ENCODE data around the gene RMRP.
A peak's percentile ranks its signal among the peaks of the same experiment; 100 is the strongest.

RMRP gene

DNA sequence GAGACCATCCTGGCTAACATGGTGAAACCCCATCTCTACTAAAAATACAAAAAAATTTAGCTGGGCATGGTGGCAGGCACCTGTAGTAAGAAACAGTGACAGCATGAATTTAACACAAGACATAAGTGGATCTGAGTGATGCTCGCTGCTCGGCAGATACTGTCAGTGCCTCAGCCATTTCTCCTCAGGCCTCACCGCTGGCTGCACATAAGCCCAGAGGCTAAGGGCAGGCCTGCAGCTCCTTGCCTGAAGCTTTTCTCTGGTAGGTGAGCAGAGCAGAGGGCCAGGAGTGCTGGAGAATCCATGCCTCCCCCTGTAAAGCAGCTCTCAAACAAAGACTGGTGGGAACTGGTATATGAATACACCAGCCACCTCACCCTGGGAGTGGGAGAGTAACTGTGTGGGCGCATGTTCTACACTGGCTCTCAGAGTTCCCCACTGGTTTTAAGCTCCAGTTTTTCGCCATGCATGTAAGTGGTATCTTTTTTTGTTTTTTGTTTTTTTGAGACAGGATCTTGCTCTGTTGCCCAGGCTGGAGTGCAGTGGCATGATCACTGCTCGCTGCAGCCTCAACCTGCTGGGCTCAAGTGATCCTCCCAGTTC lies 29.3 kb downstream of the RMRP start:
- no peaks in the 10 kb centered on the region for H3K9me3 ChIP-seq (ENCODE audit: insufficient read depth, low read length, severe bottlenecking)
- H3K4me2 ChIP-seq (ENCODE audit: insufficient read depth, low read length): no peak overlapping the region
- H2AFZ ChIP-seq (ENCODE audit: low read depth, low read length): no peak overlapping the region
- H3K4me3 ChIP-seq (ENCODE audit: low read depth in 1 of 2, low read length in 2 of 2): no peak overlapping the region
- ATAC-seq (ENCODE audit: insufficient read depth, low read depth) (peak; percentile 19; the same call in 1 of the 3 replicates), DNase-seq (no peak)
- no peaks in the 10 kb centered on the region for H3K36me3 ChIP-seq (ENCODE audit: insufficient read depth, low read length)
- H3K27ac ChIP-seq (ENCODE audit: low read length): no peak overlapping the region
- H3K27me3 ChIP-seq (ENCODE audit: insufficient read depth, low read length, poor library complexity): no peaks in the 10 kb centered on the region
- peaks cover 6% of the 10 kb centered on the region; the same call in 1 of the 2 replicates for H3K4me1 ChIP-seq (ENCODE audit: insufficient read depth, low read length)
- no peaks in the 10 kb centered on the region for H3K79me2 ChIP-seq (ENCODE audit: insufficient read depth, low read length)
- TF ChIP-seq EZH2 (IDR thresholded peaks at IDR 0.05; ENCODE audit: borderline replicate concordance, low read depth, low read length, severe bottlenecking): no peak
- TF ChIP-seq, protein P1, sequence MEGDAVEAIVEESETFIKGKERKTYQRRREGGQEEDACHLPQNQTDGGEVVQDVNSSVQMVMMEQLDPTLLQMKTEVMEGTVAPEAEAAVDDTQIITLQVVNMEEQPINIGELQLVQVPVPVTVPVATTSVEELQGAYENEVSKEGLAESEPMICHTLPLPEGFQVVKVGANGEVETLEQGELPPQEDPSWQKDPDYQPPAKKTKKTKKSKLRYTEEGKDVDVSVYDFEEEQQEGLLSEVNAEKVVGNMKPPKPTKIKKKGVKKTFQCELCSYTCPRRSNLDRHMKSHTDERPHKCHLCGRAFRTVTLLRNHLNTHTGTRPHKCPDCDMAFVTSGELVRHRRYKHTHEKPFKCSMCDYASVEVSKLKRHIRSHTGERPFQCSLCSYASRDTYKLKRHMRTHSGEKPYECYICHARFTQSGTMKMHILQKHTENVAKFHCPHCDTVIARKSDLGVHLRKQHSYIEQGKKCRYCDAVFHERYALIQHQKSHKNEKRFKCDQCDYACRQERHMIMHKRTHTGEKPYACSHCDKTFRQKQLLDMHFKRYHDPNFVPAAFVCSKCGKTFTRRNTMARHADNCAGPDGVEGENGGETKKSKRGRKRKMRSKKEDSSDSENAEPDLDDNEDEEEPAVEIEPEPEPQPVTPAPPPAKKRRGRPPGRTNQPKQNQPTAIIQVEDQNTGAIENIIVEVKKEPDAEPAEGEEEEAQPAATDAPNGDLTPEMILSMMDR (IDR thresholded peaks at IDR 0.05; ENCODE audit: borderline replicate concordance, extremely low read depth, low read length, poor library complexity, severe bottlenecking): no peak
- H4K20me1 ChIP-seq (ENCODE audit: insufficient read depth, low read length): no peaks in the 10 kb centered on the region
- H3K9ac ChIP-seq (ENCODE audit: low read depth, low read length): no peak overlapping the region

DNA sequence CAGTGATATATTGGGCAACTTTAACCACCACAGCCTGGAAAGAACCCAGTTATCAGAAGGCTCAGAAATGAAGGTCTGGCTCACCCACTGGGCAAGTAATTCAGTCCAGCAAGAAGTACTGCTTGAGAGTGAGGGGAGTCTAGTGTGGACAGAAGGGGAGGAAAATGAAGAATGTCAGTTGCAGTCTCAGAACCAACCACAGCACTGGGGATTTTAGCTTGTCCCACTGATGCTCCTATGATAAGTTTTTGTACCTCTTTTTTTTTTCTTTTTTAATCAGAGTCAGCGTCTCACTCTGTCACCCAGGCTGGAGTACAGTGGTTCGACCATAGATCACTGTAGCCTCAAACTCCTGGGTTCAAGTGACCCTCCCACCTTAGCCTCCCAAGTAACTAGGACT lies 30.2 kb downstream of the RMRP start:
- Histone ChIP-seq H3K79me2 (ENCODE audit: insufficient read depth, low read length) (no peaks in the 10 kb centered on the region), H3K9ac (ENCODE audit: low read depth, low read length) (no peak overlapping the region), H3K27me3 (ENCODE audit: insufficient read depth, low read length, poor library complexity) (no peaks in the 10 kb centered on the region), H3K4me2 (ENCODE audit: insufficient read depth, low read length) (no peak overlapping the region), H3K27ac (ENCODE audit: low read length) (no peak overlapping the region), H2AFZ (ENCODE audit: low read depth, low read length) (no peak overlapping the region), H4K20me1 (ENCODE audit: insufficient read depth, low read length) (no peaks in the 10 kb centered on the region), H3K36me3 (ENCODE audit: insufficient read depth, low read length) (no peaks in the 10 kb centered on the region), H3K4me3 (ENCODE audit: low read depth in 1 of 2, low read length in 2 of 2) (no peak overlapping the region), H3K9me3 (ENCODE audit: insufficient read depth, low read length, severe bottlenecking) (no peaks in the 10 kb centered on the region), H3K4me1 (ENCODE audit: insufficient read depth, low read length) (peaks cover 6% of the 10 kb centered on the region; the same call in 1 of the 2 replicates)
- ATAC-seq (ENCODE audit: insufficient read depth, low read depth) (no peak), DNase-seq (no peak)
- TF ChIP-seq EZH2 (IDR thresholded peaks at IDR 0.05; ENCODE audit: borderline replicate concordance, low read depth, low read length, severe bottlenecking): no peak
- TF ChIP-seq, protein P1 (IDR thresholded peaks at IDR 0.05; ENCODE audit: borderline replicate concordance, extremely low read depth, low read length, poor library complexity, severe bottlenecking): no peak

- DNase-seq (peak; percentile 89), ATAC-seq (ENCODE audit: insufficient read depth, low read depth) (peak; percentile 75)
- Histone ChIP-seq H3K4me1 (ENCODE audit: insufficient read depth, low read length) (peaks cover 77% of the 10 kb centered on the region), H4K20me1 (ENCODE audit: insufficient read depth, low read length) (no peaks in the 10 kb centered on the region), H3K27ac (ENCODE audit: low read length) (peak overlapping the region; percentile 99), H3K4me2 (ENCODE audit: insufficient read depth, low read length) (peak overlapping the region; percentile 71), H3K36me3 (ENCODE audit: insufficient read depth, low read length) (no peaks in the 10 kb centered on the region; the same call in 1 of the 2 replicates), H3K9ac (ENCODE audit: low read depth, low read length) (peak overlapping the region; percentile 70), H3K79me2 (ENCODE audit: insufficient read depth, low read length) (peaks cover 19% of the 10 kb centered on the region), H3K27me3 (ENCODE audit: insufficient read depth, low read length, poor library complexity) (no peaks in the 10 kb centered on the region), H3K9me3 (ENCODE audit: insufficient read depth, low read length, severe bottlenecking) (no peaks in the 10 kb centered on the region), H2AFZ (ENCODE audit: low read depth, low read length) (no peak overlapping the region), H3K4me3 (ENCODE audit: low read depth in 1 of 2, low read length in 2 of 2) (peak overlapping the region in 1 of 2 experiments; percentile 17; a peak in 1 of 4 replicates)
- TF ChIP-seq EZH2 (IDR thresholded peaks at IDR 0.05; ENCODE audit: borderline replicate concordance, low read depth, low read length, severe bottlenecking): no peak
- TF ChIP-seq, protein P1 (IDR thresholded peaks at IDR 0.05; ENCODE audit: borderline replicate concordance, extremely low read depth, low read length, poor library complexity, severe bottlenecking): no peak
Observed at GRCh38 chr9:35619800-35620158, 38.0 kb downstream of the RMRP start.

Measured in DND-41 (cell line).